ENCODE data around the gene NID1.

DNA sequence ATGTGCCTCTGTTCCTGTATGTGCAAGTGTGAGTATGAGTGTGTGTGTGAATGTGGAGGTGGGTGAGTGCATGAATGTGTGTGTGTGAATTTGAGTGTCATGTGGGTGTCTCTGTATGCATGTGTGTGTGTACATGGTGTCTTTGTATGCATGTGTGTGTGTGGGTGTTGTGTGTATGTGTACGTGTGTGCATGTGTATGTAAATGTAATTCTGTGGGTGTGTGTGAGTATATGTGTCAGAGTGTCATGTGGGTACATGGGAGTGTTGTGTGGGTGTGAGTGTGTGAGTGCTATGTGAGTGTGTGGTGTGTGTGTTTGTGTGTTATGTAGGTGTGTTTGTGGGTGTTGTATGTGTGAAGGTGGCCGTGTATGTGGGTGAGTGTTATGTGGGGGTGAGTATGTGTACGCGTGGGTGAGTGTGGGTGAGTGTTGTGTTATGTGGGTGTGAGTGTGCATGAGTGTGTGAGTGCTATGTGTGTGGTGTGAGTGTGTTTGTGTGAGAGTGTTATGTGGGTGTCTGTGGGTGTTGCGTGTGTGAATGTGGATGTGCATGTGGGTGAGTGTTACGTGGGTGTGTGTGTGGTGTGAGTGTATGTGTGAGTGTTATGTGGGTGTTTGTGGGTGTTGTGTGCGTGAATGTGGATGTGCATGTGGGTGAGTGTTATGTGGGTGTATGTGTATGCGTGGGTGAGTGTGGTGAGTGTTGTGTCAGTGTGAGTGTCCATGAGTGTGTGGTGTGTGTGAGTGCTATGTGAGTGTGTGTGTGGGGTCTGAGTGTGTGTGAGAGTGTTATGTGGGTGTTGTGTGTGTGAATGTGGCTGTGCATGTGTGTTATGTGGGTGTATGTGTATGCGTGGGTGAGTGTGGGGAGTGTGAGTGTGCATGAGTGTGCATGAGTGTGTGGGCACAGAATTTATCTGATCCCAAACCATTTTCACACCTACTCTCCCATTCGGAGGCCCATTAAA, 36.6 kb upstream of the NID1 start:
- no peak for TF ChIP-seq ZNF274 (IDR thresholded peaks at IDR 0.05; ENCODE audit: low read depth, low read length)
- no peak for TF ChIP-seq RAD21 (IDR thresholded peaks at IDR 0.05; ENCODE audit: low read depth)

Data from HCT116 (cell line).